ENCODE results near the gene HMCN1.

HMCN1 gene

GRCh38 chr1:185966471-185966870 lies 232.3 kb downstream of the HMCN1 start:
- no peak for DNase-seq (ENCODE audit: low read depth in 3 of 3)

- DNase-seq (ENCODE audit: low read depth in 3 of 3): no peak
These were observed 234.8 kb downstream of the HMCN1 start for GRCh38 chr1:185969028-185969427.

GRCh38 chr1:185969524-185969991 lies 235.4 kb downstream of the HMCN1 start:
- DNase-seq (ENCODE audit: low read depth in 3 of 3): no peak

GRCh38 chr1:185971688-185972087 lies 237.5 kb downstream of the HMCN1 start:
- DNase-seq (ENCODE audit: low read depth in 3 of 3): no peak

- no peak for DNase-seq (ENCODE audit: low read depth in 3 of 3)
These were observed 238.1 kb downstream of the HMCN1 start for GRCh38 chr1:185972096-185972850.

- no peak for DNase-seq (ENCODE audit: low read depth in 3 of 3)
These were observed 239.5 kb downstream of the HMCN1 start for GRCh38 chr1:185973645-185974044.

GRCh38 chr1:185974367-185975170 lies 240.4 kb downstream of the HMCN1 start:
- DNase-seq (ENCODE audit: low read depth in 3 of 3): no peak

- no peak for DNase-seq (ENCODE audit: low read depth in 3 of 3)
These were observed 246.7 kb downstream of the HMCN1 start for GRCh38 chr1:185980891-185981290.

- DNase-seq (ENCODE audit: low read depth in 3 of 3): no peak
These were observed 250.1 kb downstream of the HMCN1 start for GRCh38 chr1:185984113-185984836.

- DNase-seq (ENCODE audit: low read depth in 3 of 3): no peak
These were observed 253.6 kb downstream of the HMCN1 start for GRCh38 chr1:185987611-185988321.

GRCh38 chr1:185990565-185990964 lies 256.4 kb downstream of the HMCN1 start:
- no peak for DNase-seq (ENCODE audit: low read depth in 3 of 3)

GRCh38 chr1:185991266-185991665 lies 257.1 kb downstream of the HMCN1 start:
- no peak for DNase-seq (ENCODE audit: low read depth in 3 of 3)

GRCh38 chr1:185996211-185996610 lies 262.0 kb downstream of the HMCN1 start:
- no peak for DNase-seq (ENCODE audit: low read depth in 3 of 3)

GRCh38 chr1:185998391-185998790 lies 264.2 kb downstream of the HMCN1 start:
- DNase-seq (ENCODE audit: low read depth in 3 of 3): no peak

- DNase-seq (ENCODE audit: low read depth in 3 of 3): no peak
These were observed 268.2 kb downstream of the HMCN1 start for GRCh38 chr1:186002406-186002805.

- DNase-seq (ENCODE audit: low read depth in 3 of 3): no peak
These were observed 275.0 kb downstream of the HMCN1 start for GRCh38 chr1:186009039-186009737.

GRCh38 chr1:186014370-186015037 lies 280.3 kb downstream of the HMCN1 start:
- no peak for DNase-seq (ENCODE audit: low read depth in 3 of 3)

GRCh38 chr1:186016856-186017255 lies 282.7 kb downstream of the HMCN1 start:
- DNase-seq (ENCODE audit: low read depth in 3 of 3): no peak

GRCh38 chr1:186022184-186022583 lies 288.0 kb downstream of the HMCN1 start:
- no peak for DNase-seq (ENCODE audit: low read depth in 3 of 3)

- no peak for DNase-seq (ENCODE audit: low read depth in 3 of 3)
These were observed 292.8 kb downstream of the HMCN1 start for GRCh38 chr1:186026946-186027345.
